Activated CD8-positive, alpha-beta memory T cell treated with anti-CD3 and anti-CD28 coated beads for 36 hours (primary cell): ENCODE data around the gene MFRP. TPM values are rescaled to one million over a fixed set of nuclear protein-coding genes. Genes with fewer than 3 reads are reported as not detected.

Experiments used
- CTCF ChIA-PET: fragments of 350-600 bp; sonication (Branson Sonifier 250); formaldehyde crosslinking; loops from one replicate; lab custom pipeline; 2021; ENCODE audit warnings: antibody characterized with exemption; lab: Charles Lee
- POLR2A ChIA-PET: fragments of 350-600 bp; sonication (Branson Sonifier 250); formaldehyde crosslinking; loops from one replicate; lab custom pipeline; 2021; ENCODE audit warnings: antibody characterized with exemption; lab: Charles Lee
- total RNA-seq, 2 experiments: library from RNA; stranded (reverse); gene quantifications; one replicate each; pipeline ENCODE4 v1.2.3, GENCODE V29; 2021

Gene MFRP
- total RNA-seq, 2 experiments from 2014 or later: not detected

DNA sequence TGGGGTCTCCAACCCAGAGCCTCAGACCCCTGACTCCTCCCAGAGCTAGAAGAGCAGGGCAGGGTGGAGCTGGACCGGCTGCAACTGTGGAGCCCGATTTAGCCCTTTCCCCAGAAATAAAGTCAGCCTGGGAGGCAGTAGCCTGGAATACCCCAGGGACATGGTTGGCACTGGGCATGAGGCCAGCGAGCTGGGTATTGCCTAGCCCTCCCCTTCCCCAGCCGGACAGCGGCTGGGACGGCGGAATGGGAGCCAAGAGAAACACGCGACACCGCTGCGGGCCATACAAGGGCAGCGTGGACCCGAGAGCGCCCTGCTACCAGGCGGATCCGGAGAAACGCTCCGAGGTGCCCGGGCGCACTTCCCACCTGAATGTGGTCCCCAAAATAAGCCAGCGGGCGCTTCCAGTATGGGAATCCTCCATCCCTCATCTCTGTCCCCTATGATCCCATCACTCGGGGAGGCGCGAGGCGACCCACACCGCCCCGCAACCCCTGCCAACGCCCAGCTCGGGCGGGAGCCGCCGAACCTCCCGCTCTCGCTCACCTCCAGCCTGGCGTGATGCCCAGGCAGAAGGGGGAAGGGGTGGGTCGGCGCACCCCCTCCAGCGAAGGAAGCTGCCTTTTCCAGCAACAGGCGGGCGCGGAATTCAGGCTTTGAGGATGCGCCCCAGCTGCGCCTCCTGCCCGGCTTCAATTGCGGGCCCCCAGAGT lies 30.3 kb downstream of the MFRP start:
- CTCF ChIA-PET: interaction anchor here (0.9 to 2.1 kb wide), 5 partner anchors 8 to 110 kb away, joined by 3 to 7 read pairs (median 3); partner anchors contain the start of gene CBL
- POLR2A ChIA-PET: interaction anchor here (1.2 kb wide), 1 partner anchor 53 kb away, joined by 5 read pairs; no protein-coding TSS in a partner anchor

DNA sequence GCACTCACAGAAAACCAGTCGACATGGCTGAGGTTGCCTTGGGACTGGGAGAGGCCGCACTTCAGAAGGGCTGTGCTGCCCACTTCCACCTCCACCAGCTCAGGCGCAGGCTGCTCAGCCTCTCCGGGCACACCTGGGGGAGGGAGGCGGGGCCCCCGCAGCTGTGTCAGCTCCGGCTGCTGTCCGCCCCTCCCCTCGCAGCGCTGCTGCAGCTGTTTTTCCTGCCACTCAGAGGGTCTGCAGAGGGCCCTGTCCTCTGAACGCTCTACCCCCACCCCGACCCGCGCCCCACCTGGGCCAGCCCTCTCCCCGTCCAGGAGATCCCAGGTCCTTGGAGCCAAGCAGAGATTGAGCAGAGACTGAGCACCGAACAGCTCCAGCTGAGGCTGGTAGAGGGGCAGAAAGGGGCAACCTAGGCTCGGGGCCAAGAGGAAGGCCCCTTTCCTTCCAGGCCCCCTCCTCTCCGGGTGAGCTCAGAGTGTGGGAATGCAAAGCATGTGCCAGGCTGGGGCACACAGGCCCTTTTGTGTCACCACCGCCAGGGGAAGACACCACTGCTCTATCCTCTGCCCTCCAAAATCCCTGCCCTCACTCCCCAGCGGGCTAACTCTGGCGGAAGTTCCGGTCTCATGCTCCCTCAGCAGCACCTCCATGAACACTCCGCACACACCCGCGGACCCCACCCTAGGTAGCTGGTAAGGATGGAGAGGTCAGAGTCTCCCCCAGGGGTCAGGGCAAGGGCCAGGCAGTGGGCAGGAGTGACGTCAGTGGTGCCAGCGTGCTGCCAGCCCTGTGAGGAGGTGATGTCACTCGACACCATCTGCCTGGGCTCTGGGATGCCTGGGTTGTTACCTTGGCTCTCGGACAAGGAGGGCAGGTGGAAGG lies 31.1 kb downstream of the MFRP start:
- ChIA-PET POLR2A (interaction anchor here (0.6 to 1.2 kb wide), 2 partner anchors 52 to 368 kb away, joined by 3 to 5 read pairs; no protein-coding TSS in a partner anchor), CTCF (interaction anchor here (0.9 to 2.1 kb wide), 5 partner anchors 9 to 109 kb away, joined by 3 to 7 read pairs (median 4); partner anchors contain the start of gene CBL)

DNA sequence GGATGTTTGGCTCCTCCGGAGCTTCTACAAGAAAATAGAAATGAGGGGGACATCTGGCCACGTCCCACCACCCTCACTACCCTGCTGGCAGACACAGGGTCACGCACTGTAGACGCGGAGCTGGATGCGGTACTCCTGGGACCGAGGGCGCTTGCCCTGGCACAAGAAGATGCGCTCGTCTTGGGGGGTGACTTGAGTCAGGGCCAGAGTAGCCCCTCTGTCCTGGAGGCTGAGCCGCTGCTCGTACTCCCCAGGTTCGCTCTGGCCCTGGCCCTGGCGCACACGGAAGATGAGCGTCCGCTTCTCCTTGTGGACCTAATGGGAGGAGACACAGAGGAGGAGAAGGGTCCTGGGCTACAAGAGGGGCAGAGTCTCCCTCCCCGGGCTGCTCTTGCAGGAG lies 31.8 kb downstream of the MFRP start:
- ChIA-PET CTCF (interaction anchor here (1.0 to 2.1 kb wide), 4 partner anchors 9 to 109 kb away, joined by 3 to 7 read pairs (median 4); partner anchors contain the start of gene CBL), POLR2A (no interaction called here)

DNA sequence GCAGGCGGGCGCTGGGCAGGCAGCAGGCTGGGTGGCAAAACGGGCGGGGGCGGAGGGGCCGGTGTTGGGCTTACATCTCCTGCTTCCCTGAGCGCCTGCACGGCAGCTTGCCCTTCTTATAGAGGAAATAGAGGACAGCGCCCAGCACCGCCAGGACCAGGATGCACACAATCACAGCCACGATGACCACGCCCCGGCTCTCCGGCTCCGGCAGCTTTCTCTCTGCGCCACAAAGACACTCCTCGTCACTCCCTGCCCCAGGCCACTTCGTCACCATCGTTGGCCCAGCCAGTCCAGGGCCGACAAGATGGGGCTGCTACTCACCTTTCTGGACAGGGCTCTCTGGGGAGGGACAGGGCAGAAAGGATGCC lies 35.8 kb downstream of the MFRP start:
- ChIA-PET POLR2A (no interaction called here), CTCF (interaction anchor here (1.2 kb wide), 2 partner anchors 12 to 26 kb away, joined by 3 read pairs; no protein-coding TSS in a partner anchor)

DNA sequence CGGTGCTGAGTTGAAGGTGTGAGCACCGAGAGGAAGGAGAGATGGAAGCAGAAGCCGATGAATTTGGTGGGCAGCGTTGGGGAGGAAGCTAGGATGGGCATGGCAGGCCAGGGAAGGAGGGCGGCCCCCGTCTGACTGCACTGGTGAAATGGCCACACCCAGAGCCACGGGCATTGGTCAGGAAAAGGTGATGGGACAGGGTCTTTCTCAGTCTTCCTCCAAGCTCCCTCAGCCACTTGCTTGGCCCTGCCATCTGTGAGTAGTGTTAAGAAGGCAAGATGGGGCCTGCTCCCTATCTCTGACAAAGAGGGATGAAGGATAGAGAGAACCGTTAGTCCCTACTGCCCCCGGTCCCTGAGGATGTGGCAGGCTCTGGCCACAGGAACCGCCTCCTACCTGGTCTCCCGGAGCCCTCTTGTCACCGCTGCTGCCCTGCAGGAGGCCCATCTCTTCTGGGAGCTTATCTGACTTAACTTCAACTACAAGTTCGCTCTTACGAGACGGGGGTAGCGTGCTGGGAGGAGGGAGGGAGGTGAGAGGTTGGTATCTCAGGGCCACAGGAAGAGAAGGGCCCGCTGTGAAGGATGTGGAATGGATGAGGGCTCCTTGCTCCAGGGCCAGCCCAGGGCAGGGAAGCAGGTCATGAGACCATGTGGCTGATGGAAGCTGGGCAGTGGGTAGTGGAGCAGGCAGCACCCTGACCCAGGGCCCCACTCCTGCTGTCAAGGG lies 36.4 kb downstream of the MFRP start:
- CTCF ChIA-PET: interaction anchor here (1.2 to 1.7 kb wide), 3 partner anchors 11 to 25 kb away, joined by 3 read pairs; no protein-coding TSS in a partner anchor

DNA sequence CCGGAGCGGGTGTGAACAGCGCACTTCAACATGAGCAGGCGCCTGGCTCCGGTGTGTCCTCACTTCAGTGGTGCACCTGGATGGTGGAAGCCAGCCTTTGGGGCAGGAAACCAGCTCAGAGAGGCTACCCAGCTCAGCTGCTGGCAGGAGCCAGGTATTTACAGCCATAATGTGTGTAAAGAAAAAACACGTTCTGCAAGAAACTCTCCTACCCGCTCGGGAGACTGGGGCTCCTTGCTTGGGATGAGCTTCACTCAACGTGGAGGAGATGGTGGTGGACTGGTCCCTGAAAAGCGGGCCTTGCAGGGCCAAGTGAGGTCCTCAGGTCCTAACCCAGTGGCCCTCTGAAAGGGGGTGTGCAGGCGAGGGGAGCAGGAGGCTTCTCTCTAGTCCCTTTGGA lies 37.1 kb downstream of the MFRP start:
- POLR2A ChIA-PET: interaction anchor here (1.1 kb wide), 1 partner anchor 140 kb away, joined by 3 read pairs; no protein-coding TSS in a partner anchor
- CTCF ChIA-PET: interaction anchor here (1.2 to 1.7 kb wide), 2 partner anchors 12 to 15 kb away, joined by 3 read pairs; no protein-coding TSS in a partner anchor

More for the DNA sequence above, 36.4 kb downstream of the MFRP start:
- POLR2A ChIA-PET: no interaction called here

DNA sequence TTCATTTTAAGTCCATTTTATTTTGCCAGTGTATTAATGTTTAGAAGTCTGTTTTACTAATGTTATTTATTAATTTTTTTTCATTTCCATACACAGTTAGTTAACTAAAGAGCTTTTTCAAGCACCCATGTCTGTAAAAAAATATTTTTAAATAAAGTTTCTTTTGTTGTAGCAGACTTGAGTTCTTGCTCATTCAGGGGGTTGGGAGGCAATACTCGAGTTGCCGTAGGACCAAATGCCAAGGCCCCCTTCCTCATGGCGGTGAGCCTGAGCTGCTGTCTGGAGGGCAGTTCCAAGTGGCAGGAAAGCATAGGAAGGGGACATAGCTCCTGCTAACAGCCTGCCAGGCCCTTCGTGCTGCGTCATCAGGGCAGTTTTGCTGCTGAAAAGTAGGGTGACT lies 38.5 kb downstream of the MFRP start:
- ChIA-PET CTCF (interaction anchor here (0.6 to 1.1 kb wide), 3 partner anchors 15 to 111 kb away, joined by 4 to 5 read pairs (median 5); no protein-coding TSS in a partner anchor), POLR2A (interaction anchor here (0.5 kb wide), 1 partner anchor 695 kb away, joined by 3 read pairs; no protein-coding TSS in a partner anchor)

DNA sequence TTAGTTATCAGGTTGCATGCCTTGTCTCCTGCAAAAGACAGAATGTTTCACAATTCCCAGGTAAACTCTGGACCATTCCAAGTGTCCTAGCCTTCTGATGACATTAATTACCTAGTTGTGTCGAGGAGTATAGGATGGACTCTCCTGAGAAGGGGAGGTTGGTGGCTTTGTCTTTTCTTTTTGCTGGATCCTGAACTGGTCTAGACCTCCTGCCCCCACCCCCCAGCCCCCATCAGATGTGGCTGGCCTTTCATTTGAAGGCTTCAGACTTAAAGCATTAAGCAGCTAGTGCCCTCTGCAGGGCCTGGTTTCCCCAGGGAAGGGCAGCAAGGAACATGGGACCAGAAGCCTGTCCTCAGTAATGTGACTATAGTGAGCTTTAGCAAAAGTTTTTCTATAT lies 39.3 kb downstream of the MFRP start:
- ChIA-PET CTCF (interaction anchor here (0.6 to 1.7 kb wide), 3 partner anchors 15 to 24 kb away, joined by 4 to 5 read pairs (median 4); no protein-coding TSS in a partner anchor), POLR2A (no interaction called here)

DNA sequence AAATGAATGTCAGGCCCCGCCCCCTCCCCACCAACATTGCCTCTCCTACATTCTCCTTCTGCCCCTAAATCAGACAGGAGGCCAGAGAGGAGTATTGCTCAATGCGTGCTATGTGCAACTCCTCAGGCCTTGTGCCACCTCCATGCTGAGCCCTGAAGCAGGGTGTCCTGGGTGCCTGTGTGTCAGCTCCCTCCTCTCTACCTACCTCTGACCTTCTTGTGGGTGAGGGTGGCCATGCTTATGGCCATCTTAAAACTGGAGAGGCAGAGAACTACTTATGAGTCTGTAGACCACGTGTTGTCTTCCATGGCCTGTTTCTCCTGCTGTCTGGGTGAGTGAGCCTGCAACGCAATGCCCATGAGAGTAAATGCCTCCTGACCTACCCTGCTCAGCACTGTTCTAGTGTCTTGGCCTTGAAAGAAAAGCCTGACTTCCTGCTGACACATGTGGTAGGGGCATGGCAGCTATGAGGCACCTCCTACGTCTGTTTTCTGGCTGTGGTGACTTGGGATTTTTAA lies 40.1 kb downstream of the MFRP start:
- CTCF ChIA-PET: interaction anchor here (1.1 to 1.7 kb wide), 2 partner anchors 15 to 18 kb away, joined by 4 read pairs; no protein-coding TSS in a partner anchor
- POLR2A ChIA-PET: interaction anchor here (0.7 kb wide), 2 partner anchors 191 to 217 kb away, joined by 3 to 5 read pairs; no protein-coding TSS in a partner anchor

DNA sequence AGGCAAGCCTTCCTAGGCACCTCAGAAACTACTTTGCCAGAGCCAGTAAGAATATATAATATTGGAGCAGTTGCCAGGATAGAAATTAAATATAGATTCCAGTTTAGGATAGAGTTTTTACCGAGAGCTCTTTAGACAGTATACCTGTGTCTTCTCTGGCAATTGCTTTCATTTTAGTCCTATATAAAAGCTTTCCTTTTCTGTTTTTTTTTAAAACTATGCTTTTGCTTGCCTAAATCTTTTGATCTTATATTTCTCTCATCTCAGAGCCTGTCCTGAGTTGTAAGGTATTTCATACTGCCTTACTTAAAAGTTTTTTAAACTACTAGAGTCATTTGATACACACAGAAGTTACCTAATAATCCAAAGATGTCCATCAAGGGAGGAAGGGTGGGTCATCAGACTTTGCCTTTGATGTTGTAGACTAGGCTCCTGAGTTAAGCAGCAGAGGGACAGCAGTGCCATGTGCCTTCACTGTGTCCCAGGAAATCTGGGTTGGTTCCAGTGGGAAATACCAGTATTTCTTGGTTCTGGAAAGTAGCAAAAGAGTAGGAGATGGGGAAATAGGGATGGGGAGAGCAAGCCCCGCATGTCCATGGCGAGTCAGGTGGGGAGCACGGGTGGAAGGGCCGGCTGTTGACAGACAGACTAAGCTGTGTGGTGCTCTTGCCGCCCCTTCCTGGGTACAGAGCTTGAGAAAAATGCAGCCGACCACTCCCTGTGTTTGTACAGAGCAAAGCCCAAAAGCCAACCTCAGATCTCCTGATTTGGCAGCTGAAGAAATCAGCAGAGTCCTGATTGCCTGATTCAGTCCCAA lies 40.7 kb downstream of the MFRP start:
- CTCF ChIA-PET: interaction anchor here (1.1 to 1.7 kb wide), 2 partner anchors 16 to 18 kb away, joined by 4 read pairs; no protein-coding TSS in a partner anchor
- POLR2A ChIA-PET: no interaction called here

DNA sequence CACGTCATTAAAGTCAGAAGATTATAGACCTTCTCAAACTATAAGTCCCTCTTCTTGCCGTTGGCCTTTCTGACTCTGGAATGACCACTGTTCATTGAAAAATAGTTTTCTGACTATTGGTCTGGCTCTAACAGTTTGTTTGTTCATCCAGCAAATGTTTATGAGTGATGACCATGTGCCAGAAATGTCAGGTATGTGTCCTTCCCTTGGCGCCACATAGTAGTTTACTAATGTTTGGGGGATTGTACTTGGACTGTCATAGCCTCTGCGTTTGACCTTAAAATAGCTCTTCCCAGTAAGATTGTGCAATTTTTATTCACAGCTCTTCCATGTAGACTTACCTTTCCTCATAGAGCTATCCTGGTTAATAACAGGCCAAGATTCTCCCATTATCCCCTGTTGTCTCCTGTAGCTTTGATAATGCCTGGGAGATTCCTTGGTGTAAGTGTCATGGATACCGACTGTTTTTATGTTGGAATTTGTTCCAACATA lies 43.2 kb downstream of the MFRP start:
- ChIA-PET POLR2A (no interaction called here), CTCF (interaction anchor here (1.1 to 1.8 kb wide), 2 partner anchors 9 to 20 kb away, joined by 3 to 4 read pairs; no protein-coding TSS in a partner anchor)

DNA sequence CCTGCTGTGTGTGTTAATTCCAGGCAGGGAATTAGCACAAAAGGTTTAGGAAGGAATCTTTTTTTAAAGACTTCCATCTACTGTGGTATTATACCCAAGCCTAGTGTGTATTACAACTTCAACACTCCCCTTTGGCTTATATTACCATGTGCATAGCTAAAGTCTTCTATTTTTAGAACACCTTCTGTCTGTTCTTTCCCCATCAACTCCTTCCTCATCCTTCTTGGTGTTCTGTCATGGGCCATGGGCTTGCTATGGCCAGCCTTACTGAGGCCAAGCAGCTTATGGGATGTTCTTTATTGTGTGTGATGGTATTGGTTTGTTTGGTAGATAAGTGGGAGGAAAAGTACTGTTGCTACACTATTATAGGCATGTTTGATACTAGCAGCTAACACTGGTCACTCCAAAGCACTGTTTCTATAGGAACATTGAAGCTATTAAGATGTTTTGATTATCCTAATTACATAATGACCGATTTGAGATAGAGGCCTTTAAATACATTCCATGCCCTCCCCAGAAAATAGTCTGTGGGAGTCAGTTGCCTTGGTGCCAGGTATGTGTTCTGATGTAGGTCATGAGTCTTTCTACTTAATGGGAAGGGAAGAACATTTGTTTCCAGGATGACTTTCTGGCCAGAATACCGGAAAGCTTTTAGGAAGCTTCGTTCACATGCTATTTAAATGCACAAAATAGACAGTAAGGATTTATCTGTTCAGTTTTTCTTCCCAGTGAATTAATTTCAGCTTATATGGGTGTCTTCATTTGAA lies 46.1 kb downstream of the MFRP start:
- ChIA-PET CTCF (interaction anchor here (2.4 kb wide), 1 partner anchor 15 kb away, joined by 7 read pairs; no protein-coding TSS in a partner anchor), POLR2A (no interaction called here)

DNA sequence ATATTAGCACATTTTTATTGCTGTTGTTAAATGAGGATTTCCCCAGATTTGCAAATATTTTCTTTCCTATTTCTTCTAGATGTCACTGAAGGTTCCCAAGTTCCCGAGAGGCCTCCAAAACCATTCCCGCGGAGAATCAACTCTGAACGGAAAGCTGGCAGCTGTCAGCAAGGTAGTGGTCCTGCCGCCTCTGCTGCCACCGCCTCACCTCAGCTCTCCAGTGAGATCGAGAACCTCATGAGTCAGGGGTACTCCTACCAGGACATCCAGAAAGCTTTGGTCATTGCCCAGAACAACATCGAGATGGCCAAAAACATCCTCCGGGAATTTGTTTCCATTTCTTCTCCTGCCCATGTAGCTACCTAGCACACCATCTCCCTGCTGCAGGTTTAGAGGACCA lies 47.1 kb downstream of the MFRP start:
- POLR2A ChIA-PET: no interaction called here

DNA sequence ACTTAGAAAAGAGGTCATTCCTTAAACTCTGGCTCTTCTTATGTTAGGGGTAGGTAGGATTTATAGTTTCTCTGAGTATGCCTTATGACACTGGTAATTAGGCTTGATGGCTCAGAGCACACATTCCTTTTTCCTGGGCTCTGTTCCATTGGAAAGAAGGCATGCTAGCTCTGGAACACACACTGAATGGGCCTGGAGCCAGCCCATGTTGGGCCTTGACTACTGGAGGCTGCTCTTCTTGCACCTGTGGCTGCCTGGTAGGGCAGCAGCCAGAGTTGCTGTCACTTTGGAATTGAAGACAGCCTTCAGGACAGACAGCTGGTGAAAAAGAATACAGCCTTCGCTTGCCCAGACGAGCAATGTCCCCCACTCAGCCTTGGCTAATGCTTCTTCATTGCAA lies 47.8 kb downstream of the MFRP start:
- ChIA-PET POLR2A (no interaction called here), CTCF (no interaction called here)

More for the DNA sequence above, 47.1 kb downstream of the MFRP start:
- CTCF ChIA-PET: interaction anchor here (2.4 kb wide), 1 partner anchor 14 kb away, joined by 7 read pairs; no protein-coding TSS in a partner anchor

DNA sequence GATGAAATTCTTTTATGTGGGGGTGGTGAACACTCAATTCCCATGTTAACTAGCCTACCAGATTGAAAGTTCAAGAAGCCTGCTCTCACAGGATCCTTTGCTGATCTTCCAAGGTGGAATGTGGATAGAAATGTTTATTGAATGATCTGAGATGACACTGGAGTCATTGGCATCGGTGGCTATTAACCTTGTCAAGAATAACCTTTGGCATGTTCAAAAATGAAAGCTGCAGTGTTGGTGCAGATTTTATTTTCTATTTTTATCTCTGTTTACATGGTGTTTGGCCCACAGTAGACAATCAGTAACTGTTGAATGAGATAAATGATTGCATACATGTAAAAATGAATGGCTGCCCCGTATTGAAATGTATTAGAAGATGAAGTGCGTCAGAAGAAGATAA lies 48.6 kb downstream of the MFRP start:
- POLR2A ChIA-PET: interaction anchor here (0.8 kb wide), 1 partner anchor 214 kb away, joined by 3 read pairs; no protein-coding TSS in a partner anchor
- CTCF ChIA-PET: interaction anchor here (0.7 kb wide), 1 partner anchor 101 kb away, joined by 3 read pairs; no protein-coding TSS in a partner anchor

DNA sequence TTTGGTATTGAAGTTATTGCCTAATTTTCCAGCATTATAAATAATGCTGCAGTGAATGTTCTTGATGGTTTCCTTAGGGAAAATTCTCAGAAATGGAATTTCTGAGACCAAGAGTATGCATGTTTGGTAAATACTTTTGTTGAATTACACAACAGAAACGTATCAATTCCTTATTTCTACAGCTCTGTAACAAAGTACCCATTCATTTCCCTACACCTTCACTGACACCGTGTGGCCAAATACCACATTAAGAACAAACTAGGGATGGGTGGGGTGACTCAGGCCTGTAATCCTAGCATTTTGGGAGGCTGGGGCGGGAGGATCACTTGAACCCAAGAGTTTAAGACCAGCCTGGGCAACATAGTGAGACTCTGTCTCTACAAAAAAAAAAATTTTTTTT lies 51.3 kb downstream of the MFRP start:
- ChIA-PET POLR2A (no interaction called here), CTCF (interaction anchor here (1.8 kb wide), 1 partner anchor 9 kb away, joined by 4 read pairs; no protein-coding TSS in a partner anchor)
